T-helper 1 cell treated with Interleukin-12 subunit alpha and Interleukin-12 subunit beta and Interleukin-4 antibody, amounts not matched to agents 30 μg/mL and 1 μg/mL, for 36 hours (primary cell): ENCODE data around the gene RIMS4.

ENCODE experiments used
- H3K27ac Mint-ChIP-seq: one replicate; pipeline ENCODE4 v1.8.0; 2021; ENCODE audit warnings: mild to moderate bottlenecking, mixed read lengths
- H3K27me3 Mint-ChIP-seq: one replicate; pipeline ENCODE4 v1.8.0; 2021; ENCODE audit warnings: low read depth, mixed read lengths
- H3K36me3 Mint-ChIP-seq: one replicate; pipeline ENCODE4 v1.8.0; 2021; ENCODE audit warnings: low read depth, mixed read lengths
- H3K4me1 Mint-ChIP-seq: one replicate; pipeline ENCODE4 v1.8.0; 2021; ENCODE audit warnings: low read depth, mixed read lengths
- H3K4me3 Mint-ChIP-seq: one replicate; pipeline ENCODE4 v1.8.0; 2021; ENCODE audit warnings: mild to moderate bottlenecking, moderate library complexity, mixed read lengths
- H3K9me3 Mint-ChIP-seq: one replicate; pipeline ENCODE4 v1.8.0; 2021; ENCODE audit warnings: mixed read lengths

Gene RIMS4

DNA sequence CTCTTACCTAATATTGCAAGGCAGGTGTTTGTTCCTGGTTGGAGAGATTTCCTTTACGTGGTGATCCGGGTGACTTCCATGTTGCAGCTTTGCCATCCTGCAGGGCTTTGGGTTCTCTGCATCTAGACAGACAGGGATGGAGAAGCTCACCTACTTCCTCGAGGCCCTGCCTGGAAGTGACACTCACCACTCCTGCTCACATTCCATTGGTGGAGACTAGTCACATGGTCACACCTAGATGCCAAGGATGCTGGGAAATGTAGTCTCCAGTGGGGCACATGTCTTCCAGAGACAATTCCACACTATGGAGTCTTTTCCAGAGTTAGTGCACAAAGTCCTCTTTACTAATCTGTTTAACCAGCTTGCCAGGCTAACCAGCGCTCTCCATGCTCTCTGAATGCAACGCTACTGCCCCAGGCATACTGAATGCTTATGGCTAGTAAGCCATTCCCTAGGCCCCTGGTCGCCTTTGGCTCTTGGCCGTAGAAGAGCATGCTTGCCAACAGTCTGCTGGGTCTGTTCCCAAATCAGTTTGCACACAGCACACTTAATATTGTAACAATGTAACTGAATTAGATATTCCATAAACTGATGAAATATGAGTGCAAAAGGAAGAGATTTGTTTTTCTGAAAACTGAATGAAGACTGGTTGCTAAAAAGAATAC, 71.4 kb downstream of the RIMS4 start:
- peaks cover 18% of the 10 kb centered on the region for H3K4me1 Mint-ChIP-seq
- H3K4me3 Mint-ChIP-seq, result peak overlapping the region; percentile 77
- no peaks in the 10 kb centered on the region for H3K27me3 Mint-ChIP-seq
- peaks cover 11% of the 10 kb centered on the region for H3K9me3 Mint-ChIP-seq
- peak overlapping the region; percentile 67 for H3K27ac Mint-ChIP-seq
- peaks cover 13% of the 10 kb centered on the region for H3K36me3 Mint-ChIP-seq

DNA sequence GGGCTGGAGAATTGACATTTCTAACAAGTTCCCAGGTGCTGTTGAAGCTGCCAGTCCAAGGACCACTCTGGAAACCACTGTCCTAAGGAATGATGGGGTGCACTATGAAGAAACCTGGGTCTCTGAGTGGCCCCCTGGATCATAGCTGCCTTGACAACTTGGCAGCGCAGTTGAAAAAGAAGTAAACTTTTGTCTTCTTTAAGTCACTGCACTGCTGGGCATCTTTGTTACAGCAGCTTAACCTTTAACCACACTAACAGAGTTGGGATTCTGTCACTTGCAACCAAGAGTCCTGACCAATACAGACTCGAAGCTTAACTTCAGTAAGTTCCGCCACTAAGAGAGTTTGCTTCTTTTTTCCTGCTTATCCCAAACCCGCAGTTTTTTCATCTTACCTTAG, 73.2 kb downstream of the RIMS4 start:
- no peak overlapping the region for H3K27ac Mint-ChIP-seq
- no peak overlapping the region for H3K4me3 Mint-ChIP-seq
- peaks cover 13% of the 10 kb centered on the region for H3K36me3 Mint-ChIP-seq
- peaks cover 26% of the 10 kb centered on the region for H3K4me1 Mint-ChIP-seq
- peaks cover 11% of the 10 kb centered on the region for H3K9me3 Mint-ChIP-seq
- no peaks in the 10 kb centered on the region for H3K27me3 Mint-ChIP-seq

DNA sequence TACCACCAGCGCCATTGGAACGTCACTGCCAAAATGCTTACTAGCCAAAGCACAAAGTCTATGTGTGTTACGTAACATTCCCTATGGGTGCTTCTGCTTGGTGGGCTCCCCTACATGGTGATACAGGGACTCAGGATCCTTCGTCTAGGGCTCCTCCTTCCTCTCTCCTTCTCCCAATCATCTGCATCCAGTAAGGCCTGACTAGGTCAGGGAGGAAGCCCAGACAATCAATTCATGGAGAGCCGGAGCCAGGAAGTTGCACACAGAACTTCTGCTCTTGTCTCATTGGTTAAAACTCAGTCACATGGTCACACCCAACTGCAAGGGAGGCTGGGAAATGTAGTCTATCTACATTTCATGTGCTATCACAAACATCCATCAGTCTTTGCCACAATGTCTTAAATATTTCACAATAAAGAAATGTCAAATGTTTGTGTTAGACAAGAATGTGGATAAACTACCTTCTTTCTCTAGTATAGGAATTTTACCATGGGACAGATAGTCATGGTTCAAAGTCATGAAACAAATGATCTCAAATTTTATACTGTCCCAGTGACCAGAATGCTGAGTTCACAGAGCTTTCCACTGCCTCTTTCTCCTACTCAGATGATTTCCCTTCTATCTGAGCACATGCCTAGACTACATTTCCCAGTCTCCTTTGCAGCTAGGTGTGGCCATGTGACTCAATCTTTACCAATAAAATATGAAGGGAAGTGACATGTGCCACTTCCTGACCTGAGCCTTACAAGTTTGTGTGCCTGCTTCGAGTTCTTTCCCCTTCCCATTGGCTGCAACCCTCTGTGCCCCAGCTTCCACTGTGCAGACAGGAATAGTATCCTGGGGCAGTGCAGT, 74.0 kb downstream of the RIMS4 start:
- Mint-ChIP-seq H3K27ac (no peak overlapping the region), H3K9me3 (peaks cover 11% of the 10 kb centered on the region), H3K36me3 (peaks cover 13% of the 10 kb centered on the region), H3K4me3 (peak overlapping the region; percentile 50), H3K27me3 (no peaks in the 10 kb centered on the region), H3K4me1 (peaks cover 28% of the 10 kb centered on the region)

DNA sequence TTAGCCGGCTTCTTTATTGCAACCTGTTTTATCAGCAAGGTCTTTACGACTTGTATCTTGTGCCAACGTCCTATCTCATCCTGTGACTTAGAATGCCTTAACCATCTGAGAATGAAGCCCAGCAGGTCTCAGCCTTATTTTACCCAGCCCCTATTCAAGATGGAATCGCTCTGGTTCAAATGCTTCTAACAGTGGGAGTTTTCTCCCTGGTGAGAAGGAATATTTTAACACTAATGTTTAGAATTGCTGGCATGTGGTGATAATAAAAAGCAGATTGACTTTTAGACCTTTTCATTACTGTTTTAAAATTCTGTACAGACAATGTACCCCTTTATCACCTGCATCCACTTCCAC, 74.6 kb downstream of the RIMS4 start:
- Mint-ChIP-seq H3K27me3 (no peaks in the 10 kb centered on the region), H3K36me3 (peaks cover 13% of the 10 kb centered on the region), H3K27ac (no peak overlapping the region), H3K9me3 (peaks cover 11% of the 10 kb centered on the region), H3K4me3 (peak overlapping the region; percentile 50), H3K4me1 (peaks cover 28% of the 10 kb centered on the region)

DNA sequence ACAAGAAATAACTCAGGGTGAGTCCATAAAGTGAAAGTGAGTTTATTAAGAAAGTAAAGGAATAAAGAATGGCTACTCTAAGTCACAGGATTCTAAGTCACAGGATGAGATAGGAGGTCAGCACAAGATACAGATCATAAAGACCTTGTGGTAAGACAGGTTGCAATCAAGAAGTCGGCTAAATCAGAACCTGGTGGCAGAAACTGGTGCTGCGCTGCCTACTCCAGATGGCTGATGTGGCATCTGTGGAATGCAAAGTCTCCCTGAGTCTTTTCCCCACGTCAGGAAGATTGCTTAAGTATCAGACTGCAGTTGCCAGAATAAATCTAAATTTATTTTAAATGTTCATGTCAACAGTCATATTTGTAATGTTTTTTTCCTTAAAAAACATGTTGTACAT, 75.4 kb downstream of the RIMS4 start:
- H3K27me3 Mint-ChIP-seq, result no peaks in the 10 kb centered on the region
- no peak overlapping the region for H3K27ac Mint-ChIP-seq
- H3K4me1 Mint-ChIP-seq, result peaks cover 28% of the 10 kb centered on the region
- no peak overlapping the region for H3K4me3 Mint-ChIP-seq
- peaks cover 11% of the 10 kb centered on the region for H3K9me3 Mint-ChIP-seq
- H3K36me3 Mint-ChIP-seq, result peaks cover 13% of the 10 kb centered on the region

DNA sequence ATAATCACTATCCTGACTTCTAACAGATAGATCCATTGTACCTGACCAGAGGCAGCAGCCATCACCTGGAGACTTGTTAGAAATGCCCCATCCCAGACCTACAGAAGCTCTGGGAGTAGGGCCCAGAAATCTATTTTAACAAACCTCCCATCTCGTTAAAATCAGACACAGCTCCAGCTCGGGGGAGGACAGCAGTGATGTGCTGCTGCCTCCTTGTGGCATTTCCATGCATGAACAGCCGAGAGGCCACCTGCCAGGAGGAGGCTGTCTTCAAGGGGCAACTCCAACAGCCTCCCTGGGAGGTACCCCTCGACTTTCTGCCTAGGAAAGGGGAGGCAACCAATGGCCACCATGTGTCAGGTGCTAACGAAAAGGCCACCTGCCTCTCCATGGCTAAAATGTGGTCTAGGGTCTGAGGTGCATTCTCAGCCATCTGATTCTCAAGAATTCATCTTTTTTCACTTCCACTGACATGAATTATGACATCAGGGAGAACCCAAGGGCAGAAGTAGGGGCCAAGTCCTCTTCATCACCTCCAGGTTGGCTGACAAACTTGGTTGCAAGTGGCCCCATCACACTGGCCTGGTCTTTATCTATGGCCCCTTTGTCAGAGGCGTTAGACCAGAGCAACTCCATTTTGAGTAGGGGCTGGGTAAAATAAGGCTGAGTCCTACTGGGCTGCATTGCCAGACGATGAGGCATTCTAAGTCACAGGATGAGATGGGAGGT, 76.8 kb downstream of the RIMS4 start:
- Mint-ChIP-seq H3K27ac (no peak overlapping the region), H3K4me3 (no peak overlapping the region), H3K4me1 (peaks cover 24% of the 10 kb centered on the region), H3K27me3 (no peaks in the 10 kb centered on the region), H3K36me3 (peaks cover 9% of the 10 kb centered on the region), H3K9me3 (peaks cover 11% of the 10 kb centered on the region)

DNA sequence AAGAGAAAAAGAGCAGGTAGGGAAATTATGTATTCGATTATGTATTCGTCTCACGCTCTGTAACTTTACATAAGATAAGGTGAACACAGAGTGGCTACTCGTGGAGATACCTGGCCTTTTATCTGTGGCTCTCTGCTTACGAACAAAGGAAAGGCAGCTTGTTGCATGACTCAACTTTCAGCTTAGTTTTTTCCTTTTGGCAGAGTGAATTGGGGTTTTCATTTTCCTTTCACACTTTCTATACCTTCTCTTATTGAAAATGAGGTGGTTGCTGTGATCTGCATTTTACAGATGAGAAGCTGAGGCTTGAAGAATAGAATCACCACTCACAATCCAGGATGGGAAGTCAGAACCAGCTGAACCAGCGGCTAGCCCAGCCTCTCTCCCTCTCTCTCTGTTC, 78.0 kb downstream of the RIMS4 start:
- Mint-ChIP-seq H3K36me3 (peaks cover 5% of the 10 kb centered on the region), H3K9me3 (peaks cover 8% of the 10 kb centered on the region), H3K27ac (no peak overlapping the region), H3K4me1 (peaks cover 20% of the 10 kb centered on the region), H3K27me3 (no peaks in the 10 kb centered on the region), H3K4me3 (no peak overlapping the region)

DNA sequence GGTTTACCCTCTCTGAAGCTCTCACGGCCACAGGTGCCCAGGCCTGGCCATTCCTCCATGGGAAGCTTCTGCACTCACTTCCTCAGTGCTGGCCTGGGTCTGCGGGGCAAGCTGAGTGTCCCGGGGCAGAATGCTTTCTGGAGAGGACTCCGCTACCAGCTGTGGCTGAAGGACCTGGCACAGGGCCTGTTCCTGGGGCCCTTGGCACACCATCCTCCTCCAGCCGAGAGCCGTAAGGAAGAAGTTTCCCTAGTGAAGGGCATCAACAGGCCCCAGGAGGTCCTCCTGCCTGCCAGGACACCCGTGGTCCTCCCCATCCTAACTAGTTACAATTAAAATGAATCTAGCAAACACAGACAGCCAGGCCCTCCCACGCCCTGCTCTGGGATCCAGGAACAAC, 78.7 kb downstream of the RIMS4 start:
- Mint-ChIP-seq H3K36me3 (peaks cover 1% of the 10 kb centered on the region), H3K4me1 (peaks cover 15% of the 10 kb centered on the region), H3K4me3 (no peak overlapping the region), H3K27ac (no peak overlapping the region), H3K9me3 (peaks cover 4% of the 10 kb centered on the region), H3K27me3 (no peaks in the 10 kb centered on the region)

DNA sequence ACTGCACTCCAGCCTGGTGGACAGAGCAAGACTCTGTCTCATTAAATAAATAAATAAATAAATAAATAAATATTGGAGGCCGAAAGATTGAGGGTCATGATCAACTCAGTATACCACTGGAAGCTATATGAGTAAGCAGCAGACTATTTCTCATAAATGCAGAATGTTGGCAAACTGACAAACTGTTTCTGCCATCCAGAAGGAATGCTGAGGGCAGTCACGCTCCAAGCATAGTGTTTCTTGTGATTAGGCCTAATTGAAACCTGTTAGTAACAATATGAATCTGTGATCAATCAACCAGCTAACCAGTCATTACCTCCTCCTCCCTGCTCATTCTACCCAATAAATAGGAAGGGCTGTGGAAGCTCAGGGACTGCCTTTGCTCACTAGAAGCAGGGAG, 79.9 kb downstream of the RIMS4 start:
- no peaks in the 10 kb centered on the region for H3K36me3 Mint-ChIP-seq
- no peaks in the 10 kb centered on the region for H3K27me3 Mint-ChIP-seq
- peaks cover 9% of the 10 kb centered on the region for H3K4me1 Mint-ChIP-seq
- no peaks in the 10 kb centered on the region for H3K9me3 Mint-ChIP-seq
- no peak overlapping the region for H3K27ac Mint-ChIP-seq
- no peak overlapping the region for H3K4me3 Mint-ChIP-seq

DNA sequence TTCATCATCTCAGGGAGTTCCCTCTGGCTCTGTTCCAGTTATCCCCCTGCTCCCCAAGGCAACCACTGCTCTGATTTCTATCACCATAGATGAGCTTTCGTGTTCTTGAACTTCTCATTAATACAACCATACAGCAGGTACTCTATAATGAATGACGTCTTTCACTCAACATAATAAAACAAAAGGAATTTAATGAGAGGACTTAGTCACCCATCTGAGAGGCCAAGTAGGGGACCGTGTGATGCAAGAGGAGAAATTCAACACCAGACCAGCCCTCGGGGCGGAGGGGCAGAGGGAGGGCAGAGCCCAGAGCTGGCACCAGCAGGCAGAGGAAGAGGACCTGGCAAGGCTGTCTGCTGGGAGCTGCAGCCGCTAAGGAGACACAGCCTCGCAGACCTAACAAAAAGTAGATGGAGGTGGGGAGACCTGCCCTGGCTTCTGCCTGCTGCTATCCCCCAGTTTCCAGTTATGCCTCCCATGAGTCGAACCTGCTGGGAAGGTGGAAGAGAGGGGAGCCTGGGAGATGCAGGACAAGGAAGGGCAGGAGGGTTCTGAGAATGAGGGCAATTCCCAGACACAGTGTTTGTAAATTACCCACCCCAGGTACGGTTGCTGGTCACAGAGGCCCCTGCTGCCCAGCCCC, 81.4 kb downstream of the RIMS4 start:
- H3K27me3 Mint-ChIP-seq, result no peaks in the 10 kb centered on the region
- H3K36me3 Mint-ChIP-seq, result no peaks in the 10 kb centered on the region
- no peaks in the 10 kb centered on the region for H3K9me3 Mint-ChIP-seq
- no peak overlapping the region for H3K4me3 Mint-ChIP-seq
- peaks cover 9% of the 10 kb centered on the region for H3K4me1 Mint-ChIP-seq
- H3K27ac Mint-ChIP-seq, result no peak overlapping the region

DNA sequence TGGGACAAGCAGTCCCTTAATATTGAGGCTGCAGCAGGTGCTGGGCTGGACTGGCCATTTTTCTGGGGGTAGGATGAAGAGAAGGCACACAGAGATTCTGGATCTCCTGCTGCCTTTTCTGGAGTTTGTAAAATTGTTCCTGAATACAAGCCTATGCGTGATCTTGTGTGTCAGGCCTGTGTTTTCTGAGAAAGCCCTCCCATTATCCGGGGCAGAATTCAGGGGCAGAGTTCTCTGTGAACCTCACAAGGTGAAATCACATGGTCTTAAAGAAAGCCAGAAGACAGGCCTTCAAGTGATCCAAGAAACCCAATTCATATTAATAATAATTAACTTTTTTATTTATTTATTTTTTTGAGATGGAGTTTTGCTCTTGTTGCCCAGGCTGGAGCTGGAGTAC, 82.7 kb downstream of the RIMS4 start:
- Mint-ChIP-seq H3K36me3 (no peaks in the 10 kb centered on the region), H3K9me3 (no peaks in the 10 kb centered on the region), H3K27me3 (no peaks in the 10 kb centered on the region), H3K4me3 (no peak overlapping the region), H3K4me1 (peaks cover 7% of the 10 kb centered on the region), H3K27ac (no peak overlapping the region)

DNA sequence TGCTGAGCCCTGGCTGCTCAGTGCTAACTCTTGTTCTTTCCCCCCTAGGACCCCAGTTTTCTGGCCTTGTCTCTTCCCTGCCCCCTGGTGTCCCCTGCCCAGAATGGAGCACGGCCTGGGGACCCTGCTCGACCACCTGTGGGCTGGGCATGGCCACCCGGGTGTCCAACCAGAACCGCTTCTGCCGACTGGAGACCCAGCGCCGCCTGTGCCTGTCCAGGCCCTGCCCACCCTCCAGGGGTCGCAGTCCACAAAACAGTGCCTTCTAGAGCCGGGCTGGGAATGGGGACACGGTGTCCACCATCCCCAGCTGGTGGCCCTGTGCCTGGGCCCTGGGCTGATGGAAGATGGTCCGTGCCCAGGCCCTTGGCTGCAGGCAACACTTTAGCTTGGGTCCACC, 83.3 kb downstream of the RIMS4 start:
- Mint-ChIP-seq H3K9me3 (no peaks in the 10 kb centered on the region), H3K4me3 (no peak overlapping the region), H3K36me3 (no peaks in the 10 kb centered on the region), H3K4me1 (peaks cover 2% of the 10 kb centered on the region), H3K27me3 (no peaks in the 10 kb centered on the region), H3K27ac (no peak overlapping the region)

DNA sequence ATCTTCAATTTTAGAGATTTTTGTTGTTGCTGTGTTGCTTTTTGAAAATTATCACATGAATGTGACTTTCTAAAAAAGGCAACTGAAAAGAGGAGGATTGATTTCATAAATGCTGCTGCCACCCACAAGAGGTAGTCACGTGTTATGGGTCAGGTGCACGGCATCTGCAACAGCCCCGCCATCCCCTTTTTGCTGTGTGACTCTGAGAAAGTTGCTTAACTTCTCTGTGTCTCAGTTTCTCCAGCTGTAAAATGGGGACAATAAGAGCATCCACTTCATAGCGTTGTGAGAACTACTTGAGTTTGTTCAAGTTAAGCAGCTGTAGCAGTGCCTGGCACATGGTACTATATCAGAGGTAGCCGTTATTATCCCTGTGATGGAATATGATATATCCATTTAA, 84.5 kb downstream of the RIMS4 start:
- Mint-ChIP-seq H3K27ac (no peak overlapping the region), H3K4me3 (no peak overlapping the region), H3K27me3 (no peaks in the 10 kb centered on the region), H3K4me1 (peaks cover 1% of the 10 kb centered on the region), H3K36me3 (no peaks in the 10 kb centered on the region), H3K9me3 (no peaks in the 10 kb centered on the region)

DNA sequence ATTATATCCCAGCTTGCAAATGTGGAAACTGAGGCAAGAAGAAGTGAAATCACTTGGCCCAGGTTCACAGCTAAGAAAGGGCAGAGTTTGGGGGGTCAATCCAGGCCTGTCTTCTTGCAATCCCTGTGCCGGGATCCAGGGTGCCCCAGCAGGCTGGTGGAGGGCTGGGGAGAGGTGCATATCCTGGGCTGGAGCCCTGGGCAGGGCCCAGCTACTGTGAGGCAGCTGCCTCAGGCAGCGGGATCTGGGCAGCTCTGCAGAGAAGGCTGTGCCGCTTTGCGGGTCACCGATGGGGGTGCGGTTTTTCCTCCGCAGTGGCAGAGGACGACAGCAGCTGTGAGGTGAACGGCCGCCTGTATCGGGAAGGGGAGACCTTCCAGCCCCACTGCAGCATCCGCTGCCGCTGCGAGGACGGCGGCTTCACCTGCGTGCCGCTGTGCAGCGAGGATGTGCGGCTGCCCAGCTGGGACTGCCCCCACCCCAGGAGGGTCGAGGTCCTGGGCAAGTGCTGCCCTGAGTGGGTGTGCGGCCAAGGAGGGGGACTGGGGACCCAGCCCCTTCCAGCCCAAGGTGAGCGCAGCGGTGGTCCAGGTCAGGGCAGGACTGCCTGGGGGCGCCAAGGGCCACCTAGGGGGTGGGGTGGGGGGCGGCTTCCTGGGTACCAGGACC, 85.8 kb downstream of the RIMS4 start:
- Mint-ChIP-seq H3K27me3 (no peaks in the 10 kb centered on the region), H3K4me1 (peaks cover 1% of the 10 kb centered on the region), H3K27ac (no peak overlapping the region), H3K9me3 (no peaks in the 10 kb centered on the region), H3K36me3 (no peaks in the 10 kb centered on the region), H3K4me3 (no peak overlapping the region)
